HFFc6 (cell line): ENCODE results near the gene CFH. TPM values are rescaled to one million over a fixed set of nuclear protein-coding genes. Genes with fewer than 3 reads are reported as not detected.
A peak's percentile ranks its signal among the peaks of the same experiment; 100 is the strongest.
"Not testable (repeated sequence)": the region's sequence is repeated elsewhere in the genome, so short reads cannot be mapped to it uniquely, and the experiment has no call there.

Source experiments
- DNase-seq: peaks from one replicate; pipeline ENCODE4 v3.0.0-alpha.2; 2018
- H3K27ac Mint-ChIP-seq: 2 replicates; pipeline ENCODE4 v1.8.0; 2020; ENCODE audit warnings: mild to moderate bottlenecking, mixed read lengths
- H3K27me3 Mint-ChIP-seq: 2 replicates; pipeline ENCODE4 v1.8.0; 2021; ENCODE audit warnings: mild to moderate bottlenecking, moderate library complexity, mixed read lengths; ENCODE audit not compliant: insufficient read depth
- H3K36me3 Mint-ChIP-seq: 2 replicates; pipeline ENCODE4 v1.8.0; 2021; ENCODE audit warnings: low read depth, mixed read lengths
- H3K4me1 Mint-ChIP-seq: 2 replicates; pipeline ENCODE4 v1.8.0; 2020; ENCODE audit warnings: low read depth, mixed read lengths
- H3K4me3 Mint-ChIP-seq: 2 replicates; pipeline ENCODE4 v1.8.0; 2020; ENCODE audit warnings: mild to moderate bottlenecking, moderate library complexity, mixed read lengths
- H3K9me3 Mint-ChIP-seq: 2 replicates; pipeline ENCODE4 v1.8.0; 2020; ENCODE audit warnings: mild to moderate bottlenecking, mixed read lengths
- CTCF ChIP-seq: fragments of 200-600 bp; sonication (generic); IDR thresholded peaks from 2 replicates; pipeline ENCODE4 v1.5.0; 2021; ENCODE audit warnings: antibody characterized with exemption, mild to moderate bottlenecking
- total RNA-seq, 6 experiments: library from RNA; stranded (reverse); fragmentation: NEBNext Ultra II Directional; extraction: Animal tissue kit (Norgen Biotek cat#: 25700); gene quantifications; 2 replicates in 1 of 6; 3 replicates in 5 of 6; pipeline ENCODE4 v1.2.3, GENCODE V29; 2021

The CFH gene
- total RNA-seq, 6 experiments from 2014 or later, result 19.8 to 23.1 (median 21.0) TPM

GRCh38 chr1:196733091-196733970 lies 81.5 kb downstream of the CFH start:
- H3K4me1 Mint-ChIP-seq, result peaks cover 13% of the 10 kb centered on the region
- no peak overlapping the region for H3K27ac Mint-ChIP-seq
- H3K27me3 Mint-ChIP-seq, result no peaks in the 10 kb centered on the region; the same call in 1 of the 2 replicates
- H3K36me3 Mint-ChIP-seq, result peaks cover 12% of the 10 kb centered on the region
- H3K9me3 Mint-ChIP-seq, result no peaks in the 10 kb centered on the region
- H3K4me3 Mint-ChIP-seq, result no peak overlapping the region
- DNase-seq, result no peak
- no peak for TF ChIP-seq CTCF

- Mint-ChIP-seq H3K4me1 (peaks cover 13% of the 10 kb centered on the region), H3K9me3 (no peaks in the 10 kb centered on the region), H3K36me3 (peaks cover 16% of the 10 kb centered on the region), H3K4me3 (no peak overlapping the region), H3K27ac (no peak overlapping the region), H3K27me3 (no peaks in the 10 kb centered on the region; the same call in 1 of the 2 replicates)
- DNase-seq, result no peak
- no peak for TF ChIP-seq CTCF
Observed at GRCh38 chr1:196734006-196734405, 82.2 kb downstream of the CFH start.

- Mint-ChIP-seq H3K27ac (no peak overlapping the region), H3K4me3 (no peak overlapping the region), H3K27me3 (peaks cover 1% of the 10 kb centered on the region; the same call in 1 of the 2 replicates), H3K9me3 (0 out of 2 replicates have a peak, but pooled peaks cover 4% of the 10 kb centered on the region), H3K4me1 (peaks cover 13% of the 10 kb centered on the region), H3K36me3 (peaks cover 21% of the 10 kb centered on the region)
- DNase-seq, result no peak
- TF ChIP-seq CTCF, result no peak
Observed at GRCh38 chr1:196734460-196734859, 82.6 kb downstream of the CFH start.

- no peak overlapping the region for H3K4me3 Mint-ChIP-seq
- no peak for TF ChIP-seq CTCF
Observed at GRCh38 chr1:196738730-196739129, 86.9 kb downstream of the CFH start.

GRCh38 chr1:196743244-196743643 lies 91.4 kb downstream of the CFH start:
- not testable (repeated sequence) for H3K27me3 Mint-ChIP-seq, H3K9me3 Mint-ChIP-seq, H3K4me1 Mint-ChIP-seq, H3K27ac Mint-ChIP-seq
- TF ChIP-seq CTCF, result peak; percentile 80
- Mint-ChIP-seq H3K36me3 (peaks cover 14% of the 10 kb centered on the region), H3K4me3 (peak overlapping the region; percentile 38)
- peak; percentile 61 for DNase-seq

More at GRCh38 chr1:196738730-196739129, 86.9 kb downstream of the CFH start:
- H3K9me3 Mint-ChIP-seq, result 0 out of 2 replicates have a peak, but pooled peaks cover 4% of the 10 kb centered on the region
- peaks cover 19% of the 10 kb centered on the region for H3K4me1 Mint-ChIP-seq
- peaks cover 1% of the 10 kb centered on the region; the same call in 1 of the 2 replicates for H3K27me3 Mint-ChIP-seq
- DNase-seq, result no peak
- H3K27ac Mint-ChIP-seq, result no peak overlapping the region
- peaks cover 21% of the 10 kb centered on the region for H3K36me3 Mint-ChIP-seq

GRCh38 chr1:196765019-196765740 lies 113.3 kb downstream of the CFH start:
- H3K27ac Mint-ChIP-seq, H3K27me3 Mint-ChIP-seq, H3K4me1 Mint-ChIP-seq, H3K36me3 Mint-ChIP-seq, H3K4me3 Mint-ChIP-seq, DNase-seq, H3K9me3 Mint-ChIP-seq: not testable (repeated sequence)

GRCh38 chr1:196769823-196770222 lies 118.0 kb downstream of the CFH start:
- H3K9me3 Mint-ChIP-seq, DNase-seq, H3K4me3 Mint-ChIP-seq, H3K27ac Mint-ChIP-seq, H3K27me3 Mint-ChIP-seq, H3K4me1 Mint-ChIP-seq, H3K36me3 Mint-ChIP-seq: not testable (repeated sequence)
